Stimulated activated CD8-positive, alpha-beta memory T cell treated with anti-CD3 and anti-CD28 coated beads, Interleukin-15, amount 100 ng/mL, for 4 hours (primary cell): ENCODE results near the gene TMC6.

Source experiments
- DNase-seq, 2 donors: peaks; one replicate each; pipeline ENCODE4 v3.0.0-alpha.2; 2020; ENCODE audit warnings: low read depth in 2 of 2

TMC6 gene

DNA sequence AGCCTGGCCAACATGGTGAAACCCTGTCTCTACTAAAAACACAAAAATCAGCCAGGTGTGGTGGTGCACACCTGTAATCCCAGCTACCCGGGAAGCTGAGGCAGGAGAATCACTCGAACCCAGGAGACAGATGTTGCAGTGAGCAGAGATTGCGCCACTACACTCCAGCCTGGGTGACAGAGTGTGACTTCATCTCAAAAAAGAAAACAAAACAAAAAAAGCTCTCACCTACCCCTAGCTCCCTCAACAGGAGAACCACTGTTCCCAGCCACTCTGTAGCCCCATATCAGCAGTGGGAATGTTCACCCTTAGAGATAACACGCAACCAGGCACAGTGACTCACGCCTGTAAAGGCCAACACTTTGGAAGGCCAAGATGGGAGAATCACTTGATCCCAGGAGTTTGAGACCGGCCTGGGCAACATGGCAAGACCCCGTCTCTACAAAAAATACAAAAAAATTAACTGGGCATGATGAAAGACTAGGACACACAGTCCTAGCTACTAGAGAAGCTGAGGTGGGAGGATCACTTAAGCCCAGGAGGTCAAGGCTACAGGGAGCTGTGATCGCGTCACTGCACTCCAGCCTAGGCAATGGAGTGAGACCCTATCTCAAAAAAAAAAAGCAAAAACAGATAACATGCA, 7.4 kb upstream of the TMC6 start:
- no peak for DNase-seq

DNA sequence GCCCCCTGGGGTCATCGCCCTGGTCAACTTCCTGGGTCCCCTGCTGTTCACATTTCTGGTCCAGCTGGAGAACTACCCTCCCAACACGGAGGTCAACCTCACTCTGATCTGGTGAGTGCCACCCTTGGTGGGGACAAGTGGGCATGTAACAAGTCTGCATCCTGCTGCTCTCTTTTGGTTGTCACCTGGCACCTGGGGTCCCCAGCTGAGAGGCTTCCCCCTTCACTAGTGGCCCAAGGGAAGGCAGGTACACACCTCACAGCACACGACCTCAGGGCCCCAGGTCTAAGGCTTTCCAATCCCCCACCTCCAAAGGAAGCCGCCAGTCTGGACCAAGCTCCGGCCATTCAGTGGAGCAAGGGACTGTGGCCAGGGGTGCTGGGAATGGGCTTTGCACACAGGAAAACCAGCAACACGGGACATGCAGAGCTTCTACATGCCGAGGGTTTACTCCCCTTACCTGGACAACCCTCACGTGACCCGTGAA, 6.4 kb upstream of the TMC6 start:
- no peak for DNase-seq

DNA sequence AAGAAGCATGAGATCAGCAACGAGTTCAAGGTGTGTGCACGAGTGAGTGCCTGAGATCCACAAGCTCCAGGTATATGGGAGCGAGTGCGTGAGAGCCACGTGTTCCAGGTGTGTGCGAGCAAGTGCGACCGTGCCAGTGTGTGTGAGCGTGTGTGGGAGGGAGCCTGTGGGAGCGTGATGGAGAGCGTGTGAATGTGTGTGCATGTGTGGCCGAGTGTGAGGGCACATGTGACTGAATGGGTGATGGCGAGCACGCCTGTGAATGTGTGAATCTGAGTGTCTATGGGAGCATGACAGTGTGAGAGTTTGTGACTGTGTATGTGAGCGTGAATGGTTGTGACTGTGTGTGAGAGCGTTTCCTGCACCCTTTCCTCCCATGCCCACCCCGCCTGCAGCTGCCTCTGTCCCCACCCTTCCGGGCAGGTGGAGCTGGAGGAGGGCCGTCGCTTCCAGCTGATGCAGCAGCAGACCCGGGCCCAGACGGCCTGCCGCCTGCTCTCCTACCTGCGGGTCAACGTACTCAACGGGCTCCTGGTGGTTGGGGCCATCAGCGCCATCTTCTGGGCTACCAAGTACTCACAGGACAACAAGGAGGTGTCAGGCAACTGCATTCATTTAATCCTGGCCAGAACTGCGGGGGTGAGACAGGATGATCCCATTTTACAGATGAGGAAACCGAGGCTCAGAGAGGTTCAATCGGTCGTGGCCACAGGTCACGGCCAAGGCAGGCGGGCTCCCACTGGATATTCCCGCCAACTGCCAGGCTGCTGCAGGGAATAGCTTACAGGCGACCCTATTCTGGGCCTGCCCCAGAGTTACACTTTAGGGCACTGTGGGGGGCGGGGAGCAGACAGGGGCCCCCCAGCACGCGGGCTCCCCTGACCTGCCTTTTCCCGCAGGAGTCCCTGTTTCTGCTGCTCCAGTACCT, 5.7 kb upstream of the TMC6 start:
- DNase-seq, result no peak

DNA sequence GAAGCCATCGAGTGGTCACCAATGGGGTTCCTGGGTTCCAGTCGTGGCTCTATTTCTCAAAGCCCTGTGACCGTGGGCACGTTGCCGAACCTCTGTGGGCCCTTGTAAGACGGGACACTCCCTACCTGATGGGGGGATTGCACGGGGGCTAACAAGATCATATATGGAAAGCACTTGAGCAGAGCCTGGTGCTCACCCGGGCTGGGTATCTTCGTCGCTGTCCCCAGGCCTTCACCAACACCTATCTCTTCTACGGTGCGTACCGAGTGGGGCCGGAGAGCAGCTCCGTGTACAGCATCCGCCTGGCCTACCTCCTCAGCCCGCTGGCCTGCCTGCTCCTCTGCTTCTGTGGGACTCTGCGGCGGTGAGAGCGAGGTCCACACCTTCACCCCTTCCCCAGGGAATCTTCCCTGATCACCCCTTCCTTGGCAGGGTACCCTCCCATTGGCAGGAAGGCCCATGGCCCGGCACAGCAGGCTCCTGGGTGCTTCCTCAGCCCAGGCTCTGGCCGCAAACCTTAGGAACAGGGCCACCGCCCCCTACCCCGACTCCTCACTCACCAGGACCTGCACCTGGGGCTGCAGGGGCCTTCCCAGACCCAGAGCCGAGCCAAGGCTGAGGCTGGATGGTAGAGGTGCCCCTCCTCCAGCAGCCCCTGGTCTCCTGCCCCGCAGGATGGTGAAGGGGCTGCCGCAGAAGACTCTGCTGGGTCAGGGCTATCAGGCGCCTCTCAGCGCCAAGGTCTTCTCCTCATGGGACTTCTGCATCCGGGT, 4.8 kb upstream of the TMC6 start:
- DNase-seq, result no peak

DNA sequence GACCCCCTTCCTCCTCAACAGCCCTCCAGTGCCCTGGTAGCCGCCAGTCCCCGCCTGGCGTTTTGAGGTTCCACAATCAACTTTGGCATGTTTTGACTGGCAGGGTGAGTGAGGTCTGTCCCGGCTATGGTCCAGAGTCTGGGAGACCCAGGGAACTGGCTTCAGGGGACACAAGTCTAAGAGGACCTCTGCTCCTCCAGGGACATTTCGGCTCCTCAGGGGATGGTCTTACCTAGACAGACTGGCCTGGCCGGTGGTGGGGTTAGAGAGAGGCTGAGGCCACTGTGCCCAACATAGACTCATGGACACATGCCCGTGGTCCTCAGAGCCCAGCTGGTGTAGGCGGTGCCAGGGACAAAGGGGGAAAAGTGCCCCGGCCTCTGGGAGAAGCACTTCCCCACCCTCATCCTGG, 4.2 kb upstream of the TMC6 start:
- DNase-seq, result no peak

DNA sequence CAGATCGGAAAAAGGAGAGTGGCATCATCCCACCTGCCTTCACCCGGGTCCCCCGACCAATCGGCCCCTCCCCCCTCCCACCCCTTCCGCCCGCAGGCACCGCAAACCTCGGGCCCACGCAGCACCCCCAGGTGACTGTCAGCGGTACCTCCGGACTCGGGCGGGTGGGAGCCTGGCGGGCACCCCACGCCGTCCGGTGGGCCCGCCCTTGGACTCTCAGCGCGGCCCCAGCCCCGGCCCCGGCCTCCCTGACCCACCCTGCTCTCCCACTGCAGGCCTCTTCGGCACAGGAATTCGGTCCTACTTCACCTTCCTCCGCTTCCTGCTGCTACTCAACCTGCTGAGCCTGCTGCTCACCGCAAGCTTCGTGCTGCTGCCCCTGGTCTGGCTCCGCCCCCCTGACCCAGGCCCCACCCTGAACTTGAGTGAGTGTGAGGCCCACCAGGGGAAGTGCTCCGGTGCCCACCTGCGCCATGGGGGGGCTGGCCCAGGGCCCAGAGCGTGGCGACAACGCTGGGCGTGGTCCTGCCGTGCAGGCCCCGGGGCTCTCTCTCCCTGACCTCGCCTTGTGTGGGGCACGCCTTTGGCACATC, 3.6 kb upstream of the TMC6 start:
- DNase-seq, result peak in 1 of 2 donors; percentile 59

DNA sequence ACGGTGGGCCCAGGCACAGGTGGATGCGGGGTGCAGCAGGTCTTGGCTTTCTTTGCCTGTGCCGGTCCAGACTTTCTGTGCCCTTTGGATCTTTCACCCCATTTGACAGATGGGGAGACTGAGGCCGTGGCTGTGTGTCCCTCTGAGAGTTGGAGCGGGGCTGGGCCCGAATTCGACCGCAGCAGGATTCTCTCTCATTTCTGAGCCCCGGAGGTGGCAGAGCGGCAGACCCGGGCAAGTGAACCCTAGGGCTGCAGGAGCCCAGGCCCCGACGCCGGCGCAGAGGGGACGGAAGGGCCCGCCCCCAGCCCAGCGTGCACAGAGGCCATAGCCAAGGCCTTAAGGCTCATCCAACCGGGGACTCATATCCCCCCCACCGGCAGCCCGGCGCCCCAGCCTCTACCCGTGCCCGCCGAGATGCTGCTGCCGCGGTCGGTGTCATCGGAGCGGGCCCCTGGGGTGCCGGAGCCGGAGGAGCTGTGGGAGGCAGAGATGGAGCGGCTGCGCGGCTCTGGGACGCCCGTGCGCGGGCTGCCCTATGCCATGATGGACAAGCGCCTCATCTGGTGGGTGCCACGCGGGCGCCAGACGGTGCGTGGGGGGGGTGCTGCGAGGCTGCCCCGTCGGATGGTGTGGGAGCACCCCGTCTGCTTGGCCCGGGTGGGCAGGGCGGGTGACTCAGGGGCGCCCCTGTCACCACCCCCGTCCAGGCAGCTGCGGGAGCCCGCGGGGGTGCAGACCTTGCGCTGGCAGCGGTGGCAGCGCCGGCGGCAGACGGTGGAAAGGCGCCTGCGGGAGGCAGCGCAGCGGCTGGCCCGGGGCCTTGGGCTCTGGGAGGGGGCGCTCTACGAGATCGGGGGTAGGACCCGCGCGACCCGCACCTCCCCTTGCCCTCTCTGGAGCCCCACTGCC, 2.9 kb upstream of the TMC6 start:
- peak; percentile 68 to 74 for DNase-seq

DNA sequence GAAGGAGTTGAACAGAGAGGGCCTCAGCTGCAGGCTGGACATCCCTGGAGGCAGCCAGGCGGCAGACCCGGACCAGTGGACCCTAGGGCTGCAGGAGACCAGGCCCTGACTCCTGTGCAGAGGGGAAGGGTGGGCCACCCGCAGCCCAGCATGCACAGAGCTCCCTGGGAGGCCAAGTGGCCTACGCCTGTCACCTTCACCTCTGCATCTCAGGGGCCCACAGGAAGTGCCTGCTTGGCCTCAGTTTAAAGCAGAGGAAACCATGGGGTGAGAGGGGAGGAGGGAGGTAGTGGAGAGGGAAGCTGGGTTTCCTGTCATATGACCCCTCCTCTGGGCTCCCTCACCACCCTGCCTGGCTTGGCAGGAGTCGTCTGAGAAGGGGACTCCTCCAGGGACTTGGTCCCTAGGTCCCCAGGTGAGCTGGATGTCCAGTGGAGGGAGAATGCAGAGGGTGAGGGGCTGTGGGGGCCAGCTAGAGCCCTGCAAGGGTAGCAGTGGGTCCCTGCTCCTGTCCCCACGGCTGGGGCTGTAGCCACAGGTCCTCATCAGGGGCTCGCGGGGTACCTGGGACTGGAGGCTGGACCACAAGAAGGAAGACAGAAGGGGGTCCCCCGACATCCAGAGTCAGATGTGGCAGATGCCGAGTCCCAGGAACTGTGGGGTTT, 2.0 kb upstream of the TMC6 start, which contains the start of gene TMC8:
Gene TMC8 (plus strand): TSS at position 335 of the 665 bp plus-strand sequence. CDS start 818 bp downstream, outside the sequence.
- no peak for DNase-seq

DNA sequence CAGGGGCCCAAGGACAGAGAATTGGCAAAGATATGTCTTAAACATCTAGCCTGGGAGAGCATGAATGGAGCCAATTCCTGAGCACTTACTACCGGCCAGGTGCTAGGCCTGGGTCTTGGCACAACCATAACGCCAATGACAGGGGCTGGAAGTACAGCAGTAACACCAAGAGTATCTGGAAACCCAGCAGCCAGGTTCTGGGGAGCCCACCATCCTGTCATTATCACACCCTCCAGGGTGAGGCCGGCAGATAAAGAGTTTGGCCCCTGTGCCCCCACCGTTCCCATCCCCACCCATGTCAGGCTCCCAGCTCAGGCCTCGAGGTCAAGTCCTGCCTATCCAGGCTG, 1.5 kb upstream of the TMC6 start:
- DNase-seq, result no peak

DNA sequence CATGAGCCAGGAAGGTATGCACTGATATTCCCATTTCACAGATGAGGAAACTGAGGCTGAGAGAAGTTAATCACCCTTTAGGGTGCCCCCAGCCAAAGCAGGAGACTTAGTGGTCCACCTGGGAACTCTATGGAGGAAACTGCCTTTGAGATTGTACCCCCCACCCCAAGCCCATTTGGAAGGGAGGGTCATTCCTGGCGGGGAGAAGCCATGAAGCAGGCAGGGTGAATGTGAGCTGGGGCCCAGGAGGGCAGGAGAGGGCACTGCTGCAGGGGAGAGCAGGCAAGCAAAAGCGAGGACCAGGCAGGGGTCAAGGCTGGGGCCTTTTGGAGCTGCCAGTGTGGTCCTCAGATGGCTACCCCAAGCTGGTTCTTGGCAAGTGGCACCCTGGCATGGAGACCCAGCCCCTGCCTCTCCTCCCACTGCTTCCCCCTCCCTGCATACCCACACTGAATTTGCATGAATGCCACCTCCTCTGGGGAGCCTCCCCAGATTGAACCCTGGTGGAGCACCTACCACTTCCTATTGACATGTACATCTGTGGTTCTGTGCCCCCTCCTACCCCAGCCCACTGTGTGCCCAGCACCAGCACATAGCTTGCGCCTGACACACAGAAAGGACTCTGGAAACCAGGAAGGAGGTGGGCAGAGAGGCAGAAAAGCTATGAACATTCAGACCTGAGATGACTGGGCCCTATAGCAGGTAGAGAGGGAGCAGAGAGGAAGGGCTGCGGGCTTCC, 965 bp upstream of the TMC6 start:
- no peak for DNase-seq

DNA sequence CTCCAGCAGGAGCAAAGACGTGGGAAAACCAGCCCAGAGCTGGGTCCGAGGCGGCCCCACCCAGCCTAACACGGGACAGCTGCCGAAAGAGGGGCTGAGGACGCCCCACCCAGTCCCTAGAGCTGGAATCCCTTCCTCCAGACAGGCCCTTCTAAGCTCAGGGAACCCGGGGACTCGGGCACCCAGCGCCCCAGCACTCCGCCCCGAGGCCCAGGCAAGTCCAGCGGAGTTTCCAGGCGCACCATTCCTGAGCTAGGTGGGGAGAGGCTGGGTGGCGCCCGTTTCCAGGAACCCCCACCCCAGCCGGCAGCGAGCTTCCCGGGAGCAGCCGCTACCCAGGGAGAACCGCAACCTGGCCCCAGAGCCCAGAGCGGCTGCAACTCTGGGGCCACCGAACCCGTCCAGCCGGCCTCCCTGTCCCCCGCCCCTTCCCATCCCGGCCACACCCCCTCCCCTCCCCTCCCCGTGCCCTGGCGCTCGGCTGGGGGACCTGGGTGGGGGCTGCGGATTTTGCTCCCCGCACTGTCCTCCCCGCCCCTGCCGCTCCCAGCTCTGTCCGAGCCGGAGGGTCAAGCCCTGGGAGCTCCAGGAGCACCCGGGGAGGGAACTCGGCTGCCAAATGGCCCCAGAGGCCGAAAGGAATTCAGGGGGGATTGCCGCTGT, 536 bp downstream of the TMC6 start:
- no peak for DNase-seq

DNA sequence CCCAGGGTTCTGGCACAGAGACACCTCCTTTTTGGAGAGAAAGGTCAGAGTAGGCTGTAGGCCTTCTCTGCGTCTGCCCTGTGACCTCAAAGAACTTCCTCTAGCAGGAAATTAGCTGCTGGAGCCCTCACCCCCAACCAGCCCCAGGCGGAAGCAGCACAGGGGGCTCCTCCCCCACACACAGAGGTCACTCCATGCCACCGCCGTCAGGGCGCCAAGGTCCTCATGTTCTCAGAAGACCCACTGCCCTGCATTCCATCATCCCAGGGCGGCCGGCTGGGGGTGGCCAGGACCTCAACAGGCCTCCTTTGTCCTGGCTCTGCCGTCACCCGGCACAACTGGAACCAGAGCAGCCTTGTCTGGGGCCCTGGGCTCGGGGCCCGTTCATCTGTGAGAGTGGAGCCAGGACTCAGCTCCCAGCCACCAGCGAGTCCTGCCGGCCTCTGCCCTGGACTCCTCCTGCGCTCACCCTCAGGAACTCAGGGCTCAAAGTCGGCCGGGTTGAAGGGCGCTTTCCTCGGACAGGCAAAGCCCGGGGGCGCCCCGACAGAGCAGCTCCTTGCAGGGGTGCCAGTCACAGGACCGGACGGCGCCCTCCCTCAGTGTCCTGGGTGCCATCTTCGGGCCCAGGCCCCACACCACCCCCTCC, 1.2 kb downstream of the TMC6 start:
- no peak for DNase-seq

DNA sequence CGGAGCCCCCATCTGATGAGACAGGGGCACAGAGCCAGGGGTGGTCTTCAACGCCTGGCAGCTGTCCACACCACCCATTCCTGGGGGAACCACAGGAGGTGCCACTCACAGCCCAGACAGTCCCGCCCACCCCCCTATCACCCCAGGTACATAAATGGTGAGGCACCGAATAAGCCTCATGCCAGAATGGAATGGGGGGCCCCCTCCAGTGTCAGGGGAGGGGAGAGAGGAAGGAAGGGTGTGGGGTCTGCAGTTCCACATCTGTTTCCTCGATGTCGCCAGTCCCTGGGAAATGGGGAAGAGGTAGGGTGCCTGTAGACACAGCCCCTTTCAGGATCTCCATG, 1.7 kb downstream of the TMC6 start:
- DNase-seq, result no peak

DNA sequence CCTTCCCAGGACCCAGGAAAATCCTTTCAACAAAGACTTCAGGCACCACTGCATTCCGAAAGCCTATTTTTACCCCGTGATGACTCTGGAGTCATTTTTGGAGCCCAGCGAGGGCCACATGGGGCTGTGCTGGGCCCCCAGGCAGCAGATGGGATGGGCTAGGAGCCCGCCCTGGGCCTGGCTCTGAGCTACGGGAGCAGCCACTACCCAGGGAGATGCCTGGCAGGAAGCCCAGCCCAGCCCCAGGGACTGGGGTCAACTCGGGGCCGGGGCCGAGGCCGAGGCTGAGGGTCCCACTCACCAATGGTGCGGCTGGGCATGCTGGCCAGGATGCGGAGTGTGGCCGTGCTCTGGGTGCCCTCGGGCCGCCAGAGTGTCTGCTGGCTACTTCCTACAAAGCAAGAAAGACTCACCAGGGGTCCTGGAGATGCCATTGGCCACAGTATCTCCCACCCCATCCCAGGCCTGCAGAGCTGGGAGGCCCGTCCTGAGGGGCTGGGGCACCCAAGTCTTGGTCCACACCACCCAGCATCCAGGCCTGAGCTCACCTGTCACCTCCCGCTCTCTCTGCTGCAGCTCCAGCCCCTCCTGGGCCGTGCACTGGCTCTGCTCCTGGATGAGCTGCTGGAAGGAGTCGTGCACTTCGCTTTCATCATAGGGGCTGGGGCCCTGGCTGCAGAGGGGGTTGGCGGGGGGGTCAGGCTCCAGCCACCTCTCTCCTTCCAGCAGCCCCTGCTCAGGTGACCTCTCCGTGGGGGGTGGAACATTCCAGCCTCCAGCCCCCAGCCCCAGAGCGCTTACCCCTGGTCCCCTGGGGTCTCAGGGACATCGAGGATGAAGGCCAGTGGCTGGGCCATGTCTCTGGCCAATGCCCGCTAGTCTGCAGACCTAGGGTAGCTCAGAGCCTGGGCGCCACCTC, 2.3 kb downstream of the TMC6 start:
- DNase-seq, result no peak

DNA sequence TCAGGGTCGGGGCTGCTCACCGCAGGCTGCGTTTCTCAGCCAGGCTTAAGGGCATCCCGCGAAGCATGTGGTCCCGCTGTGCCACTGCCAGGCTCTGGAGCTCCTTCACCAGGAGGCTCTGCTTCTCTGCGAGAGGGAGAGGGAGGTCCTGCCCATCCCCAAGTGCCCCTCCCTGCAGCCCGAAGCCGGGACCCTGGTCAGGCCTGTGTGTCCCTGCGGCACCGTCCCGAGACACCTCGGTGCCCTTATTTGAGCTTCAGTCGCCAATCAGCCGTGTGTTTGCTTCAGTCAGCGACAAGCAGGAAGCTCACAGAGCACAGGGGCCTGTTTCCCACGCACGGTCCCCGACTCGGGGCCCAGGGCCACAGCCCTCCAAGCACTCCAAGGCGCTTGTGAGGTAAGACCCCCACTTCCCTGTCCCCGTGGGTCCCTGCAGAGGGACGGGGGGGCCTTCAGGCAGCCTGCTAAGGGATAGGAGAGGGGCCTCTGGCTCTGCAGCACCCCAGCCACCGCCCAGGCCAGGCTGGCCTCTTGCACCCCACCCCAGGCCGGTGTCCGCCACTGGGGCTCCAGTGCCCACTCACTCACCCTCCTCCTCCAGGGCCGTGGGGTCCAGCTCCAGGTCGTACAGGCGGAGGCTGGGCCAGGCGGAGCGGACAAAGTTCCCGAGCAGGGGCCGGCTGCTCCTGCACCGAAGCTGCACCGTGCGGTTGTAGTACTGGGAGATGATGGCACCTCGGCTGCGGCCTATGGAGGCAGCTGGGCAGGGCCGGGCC, 3.2 kb downstream of the TMC6 start:
- DNase-seq, result no peak

DNA sequence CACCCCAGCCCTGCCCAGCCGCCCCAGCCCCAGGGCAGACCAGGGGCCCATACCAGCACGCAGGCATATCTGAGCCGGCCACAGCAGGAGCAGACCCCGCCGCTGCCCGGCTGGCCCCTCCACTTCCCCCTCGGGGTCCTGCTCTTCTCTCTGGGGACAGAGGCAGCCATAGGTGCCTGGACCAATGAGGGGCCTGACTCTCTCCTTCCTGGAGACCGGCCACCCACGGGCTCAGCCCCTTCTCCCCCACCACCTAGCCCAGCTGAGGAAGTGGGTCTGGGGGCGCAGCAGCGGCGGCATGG, 3.8 kb downstream of the TMC6 start:
- no peak for DNase-seq
